Neural progenitor cell (in vitro differentiated cells): ENCODE data around the gene GOLGA1. TPM values are rescaled to one million over a fixed set of nuclear protein-coding genes. Genes with fewer than 3 reads are reported as not detected.

ENCODE experiments used
- DNase-seq: peaks from one replicate; pipeline ENCODE4 v3.0.0-alpha.2; 2016; ENCODE audit warnings: low spot score
- H2AFZ ChIP-seq: fragments of 200-600 bp; sonication (generic); replicated peaks from 2 replicates; pipeline ENCODE4 v1.6.1; 2016; ENCODE audit warnings: antibody characterized with exemption
- H3F3A ChIP-seq: fragments of 200-600 bp; sonication (generic); 2 replicates; pipeline ENCODE4 v1.6.1; 2016; ENCODE audit warnings: antibody characterized with exemption, low read depth
- H3K27ac ChIP-seq: fragments of 200-600 bp; sonication (generic); 2 replicates; pipeline ENCODE4 v1.5.1; 2016; ENCODE audit warnings: mild to moderate bottlenecking
- H3K27me3 ChIP-seq: fragments of 200-600 bp; sonication (generic); 2 replicates; pipeline ENCODE4 v1.6.1; 2016; ENCODE audit warnings: mild to moderate bottlenecking, moderate library complexity
- H3K36me3 ChIP-seq: fragments of 200-600 bp; sonication (generic); 2 replicates; pipeline ENCODE4 v1.5.1; 2016
- H3K4me1 ChIP-seq: fragments of 200-600 bp; sonication (generic); 2 replicates; pipeline ENCODE4 v1.6.1; 2016; ENCODE audit warnings: mixed run types
- H3K4me2 ChIP-seq: fragments of 200-600 bp; sonication (generic); 2 replicates; pipeline ENCODE4 v1.6.1; 2016
- H3K4me3 ChIP-seq: fragments of 200-600 bp; sonication (generic); 2 replicates; pipeline ENCODE4 v1.5.1; 2016
- H3K79me2 ChIP-seq: fragments of 200-600 bp; sonication (generic); 2 replicates; pipeline ENCODE4 v1.6.1; 2016; ENCODE audit warnings: low read depth
- H3K9ac ChIP-seq: fragments of 200-600 bp; sonication (generic); 2 replicates; pipeline ENCODE4 v1.6.1; 2016
- H3K9me3 ChIP-seq: fragments of 200-600 bp; sonication (generic); 2 replicates; pipeline ENCODE4 v1.5.1; 2016; ENCODE audit warnings: low read depth
- H4K20me1 ChIP-seq: fragments of 200-600 bp; sonication (generic); 2 replicates; pipeline ENCODE4 v1.6.1; 2016; ENCODE audit warnings: low read depth
- H3K27ac Mint-ChIP-seq: 3 replicates; pipeline ENCODE4 v1.8.0; 2021; ENCODE audit warnings: mixed read lengths
- H3K27me3 Mint-ChIP-seq: 2 replicates; pipeline ENCODE4 v1.8.0; 2022; ENCODE audit warnings: low read depth, mild to moderate bottlenecking, inconsistent platforms, moderate library complexity, mixed read lengths; ENCODE audit not compliant: insufficient read depth
- H3K36me3 Mint-ChIP-seq: 3 replicates; pipeline ENCODE4 v1.8.0; 2021; ENCODE audit warnings: mixed read lengths
- H3K4me1 Mint-ChIP-seq: 3 replicates; pipeline ENCODE4 v1.8.0; 2021; ENCODE audit warnings: mixed read lengths
- H3K4me3 Mint-ChIP-seq: 3 replicates; pipeline ENCODE4 v1.8.0; 2021; ENCODE audit warnings: mild to moderate bottlenecking, moderate library complexity, mixed read lengths
- H3K9me3 Mint-ChIP-seq: 3 replicates; pipeline ENCODE4 v1.8.0; 2020; ENCODE audit warnings: mixed read lengths
- CTCF ChIP-seq: fragments of 200-600 bp; sonication (generic); IDR thresholded peaks from 2 replicates; pipeline ENCODE4 v1.5.1; 2017; ENCODE audit warnings: antibody characterized with exemption, mild to moderate bottlenecking
- EZH2 ChIP-seq: fragments of 200-600 bp; sonication (generic); IDR thresholded peaks from 2 replicates; pipeline ENCODE4 v1.6.1; 2017; ENCODE audit warnings: antibody characterized with exemption, mild to moderate bottlenecking, moderate library complexity
- EZH2phosphoT487 ChIP-seq: fragments of 200-600 bp; sonication (generic); IDR thresholded peaks from 2 replicates; pipeline ENCODE4 v1.6.1; 2017; ENCODE audit warnings: antibody characterized with exemption
- total RNA-seq: library from RNA; depleted of rRNA; stranded (reverse); fragments of >200 nt; gene quantifications from 2 replicates; pipeline ENCODE4 v1.2.3, GENCODE V29; 2015; ENCODE audit warnings: low replicate concordance

GOLGA1 gene
- total RNA-seq, 1 donor from 2014 or later, result 17.8 TPM

GRCh38 chr9:124950050-124950718, 9.3 kb upstream of the GOLGA1 start:
- H3K9me3 Mint-ChIP-seq, result no peaks in the 10 kb centered on the region
- H2AFZ ChIP-seq, result no peak overlapping the region
- H4K20me1 ChIP-seq, result no peaks in the 10 kb centered on the region
- H3K79me2 ChIP-seq, result no peaks in the 10 kb centered on the region
- no peaks in the 10 kb centered on the region for H3K27me3 Mint-ChIP-seq
- no peak for TF ChIP-seq CTCF
- no peak for TF ChIP-seq EZH2phosphoT487
- TF ChIP-seq EZH2, result no peak
- H3K4me2 ChIP-seq, result no peak overlapping the region
- no peak overlapping the region for H3K4me3 Mint-ChIP-seq
- no peaks in the 10 kb centered on the region for H3K27me3 ChIP-seq
- H3K4me3 ChIP-seq, result no peak overlapping the region
- H3K36me3 Mint-ChIP-seq, result peaks cover 1% of the 10 kb centered on the region
- no peak overlapping the region for H3K9ac ChIP-seq
- H3K4me1 Mint-ChIP-seq, result no peaks in the 10 kb centered on the region
- DNase-seq, result no peak
- H3K36me3 ChIP-seq, result no peaks in the 10 kb centered on the region
- no peak overlapping the region for H3K27ac ChIP-seq
- no peaks in the 10 kb centered on the region for H3K9me3 ChIP-seq
- H3K27ac Mint-ChIP-seq, result no peak overlapping the region
- H3K4me1 ChIP-seq, result no peaks in the 10 kb centered on the region
- H3F3A ChIP-seq, result no peaks in the 10 kb centered on the region

GRCh38 chr9:124949387-124949786, 8.5 kb upstream of the GOLGA1 start:
- no peaks in the 10 kb centered on the region for H3K4me1 Mint-ChIP-seq
- H3K9ac ChIP-seq, result no peak overlapping the region
- no peaks in the 10 kb centered on the region for H3K4me1 ChIP-seq
- no peaks in the 10 kb centered on the region for H3K36me3 ChIP-seq
- no peak overlapping the region for H3K27ac ChIP-seq
- peaks cover 1% of the 10 kb centered on the region for H3K36me3 Mint-ChIP-seq
- H3K27me3 Mint-ChIP-seq, result no peaks in the 10 kb centered on the region
- no peaks in the 10 kb centered on the region for H3F3A ChIP-seq
- no peaks in the 10 kb centered on the region for H3K9me3 ChIP-seq
- H3K4me3 ChIP-seq, result no peak overlapping the region
- no peaks in the 10 kb centered on the region for H3K9me3 Mint-ChIP-seq
- no peaks in the 10 kb centered on the region for H4K20me1 ChIP-seq
- no peak for DNase-seq
- no peak overlapping the region for H2AFZ ChIP-seq
- H3K79me2 ChIP-seq, result no peaks in the 10 kb centered on the region
- no peak overlapping the region for H3K4me2 ChIP-seq
- no peaks in the 10 kb centered on the region for H3K27me3 ChIP-seq
- no peak for TF ChIP-seq EZH2phosphoT487
- no peak for TF ChIP-seq EZH2
- no peak for TF ChIP-seq CTCF
- no peak overlapping the region for H3K27ac Mint-ChIP-seq
- H3K4me3 Mint-ChIP-seq, result no peak overlapping the region

GRCh38 chr9:124947727-124948391, 7.0 kb upstream of the GOLGA1 start:
- H3K27ac ChIP-seq, result no peak overlapping the region
- peaks cover 5% of the 10 kb centered on the region for H3F3A ChIP-seq
- H3K27me3 Mint-ChIP-seq, result no peaks in the 10 kb centered on the region
- H3K36me3 ChIP-seq, result no peaks in the 10 kb centered on the region
- DNase-seq, result no peak
- H3K4me1 ChIP-seq, result no peaks in the 10 kb centered on the region
- no peak overlapping the region for H3K4me2 ChIP-seq
- H3K4me3 Mint-ChIP-seq, result no peak overlapping the region
- no peak overlapping the region for H3K9ac ChIP-seq
- H3K79me2 ChIP-seq, result no peaks in the 10 kb centered on the region
- H4K20me1 ChIP-seq, result no peaks in the 10 kb centered on the region
- no peaks in the 10 kb centered on the region for H3K27me3 ChIP-seq
- no peaks in the 10 kb centered on the region for H3K4me1 Mint-ChIP-seq
- no peaks in the 10 kb centered on the region for H3K36me3 Mint-ChIP-seq
- H3K27ac Mint-ChIP-seq, result no peak overlapping the region
- TF ChIP-seq CTCF, result no peak
- no peak for TF ChIP-seq EZH2
- no peak for TF ChIP-seq EZH2phosphoT487
- H2AFZ ChIP-seq, result no peak overlapping the region
- H3K4me3 ChIP-seq, result no peak overlapping the region
- no peaks in the 10 kb centered on the region for H3K9me3 ChIP-seq
- H3K9me3 Mint-ChIP-seq, result no peaks in the 10 kb centered on the region
